Neuronal stem cell (in vitro differentiated cells): ENCODE results near the gene CPLX3.

Source experiments
- DNase-seq: peaks from one replicate; pipeline ENCODE4 v3.0.0-alpha.2; 2013; ENCODE audit warnings: low spot score
- H2AFZ ChIP-seq: one replicate; pipeline ENCODE4 v1.6.1; 2013; ENCODE audit warnings: mild to moderate bottlenecking, low read length, inconsistent platforms
- H2AK5ac ChIP-seq: 2 replicates; pipeline ENCODE4 v1.6.1; 2013; ENCODE audit warnings: low read depth, mild to moderate bottlenecking, inconsistent platforms, low read length, moderate library complexity, mixed read lengths
- H2BK120ac ChIP-seq: 2 replicates; pipeline ENCODE4 v1.6.1; 2013; ENCODE audit warnings: low read depth, mild to moderate bottlenecking, inconsistent platforms, low read length, moderate library complexity, mixed read lengths
- H2BK12ac ChIP-seq: one replicate; pipeline ENCODE4 v1.6.1; 2013; ENCODE audit warnings: low read length, inconsistent platforms
- H2BK15ac ChIP-seq: 2 replicates; pipeline ENCODE4 v1.6.1; 2013; ENCODE audit warnings: mild to moderate bottlenecking, low read length, inconsistent platforms, mixed read lengths
- H2BK5ac ChIP-seq: one replicate; pipeline ENCODE4 v1.6.1; 2013; ENCODE audit warnings: inconsistent platforms, mild to moderate bottlenecking, low read length, moderate library complexity
- H3K14ac ChIP-seq: one replicate; pipeline ENCODE4 v1.6.1; 2013; ENCODE audit warnings: low read length, inconsistent platforms
- H3K18ac ChIP-seq: 2 replicates; pipeline ENCODE4 v1.6.1; 2013; ENCODE audit warnings: low read length, inconsistent platforms
- H3K23ac ChIP-seq: 2 replicates; pipeline ENCODE4 v1.6.1; 2013; ENCODE audit warnings: low read depth, mild to moderate bottlenecking, mixed read lengths, low read length, inconsistent platforms; ENCODE audit not compliant: poor library complexity
- H3K27ac ChIP-seq: replicated peaks from 3 replicates; pipeline ENCODE4 v1.5.1; 2013; ENCODE audit warnings: low read length, inconsistent platforms
- H3K27me3 ChIP-seq, 3 experiments: 2 replicates each; pipeline ENCODE4 v1.6.1; 2013; ENCODE audit warnings: low read length in 3 of 3, mild to moderate bottlenecking in 2 of 3, inconsistent platforms in 1 of 3, low read depth in 1 of 3, mixed read lengths in 1 of 3, moderate library complexity in 1 of 3; ENCODE audit not compliant: control insufficient read depth in 3 of 3, insufficient read depth in 3 of 3
- H3K36me3 ChIP-seq, 2 donors: replicated peaks in 1 of 2; 2 replicates each; pipeline ENCODE4 v1.6.1; 2013; ENCODE audit warnings: low read length in 2 of 2; ENCODE audit not compliant: control insufficient read depth in 2 of 2, insufficient read depth in 2 of 2
- H3K4ac ChIP-seq: 2 replicates; pipeline ENCODE4 v1.6.1; 2013; ENCODE audit warnings: inconsistent platforms, mild to moderate bottlenecking, low read length, moderate library complexity
- H3K4me1 ChIP-seq, 2 donors: 1 replicate in 1 of 2; 2 replicates in 1 of 2; pipeline ENCODE4 v1.6.1; 2013; ENCODE audit warnings: low read length in 2 of 2, low read depth in 1 of 2; ENCODE audit not compliant: control insufficient read depth in 2 of 2, insufficient read depth in 1 of 2
- H3K4me2 ChIP-seq: one replicate; pipeline ENCODE4 v1.6.1; 2013; ENCODE audit warnings: mild to moderate bottlenecking, low read length, inconsistent platforms; ENCODE audit not compliant: insufficient read depth, poor library complexity, severe bottlenecking
- H3K4me3 ChIP-seq, 2 donors: 2 replicates each; pipeline ENCODE4 v1.5.1; 2013; ENCODE audit warnings: low read length in 2 of 2, mild to moderate bottlenecking in 2 of 2, inconsistent platforms in 1 of 2, moderate library complexity in 1 of 2
- H3K79me1 ChIP-seq: one replicate; pipeline ENCODE4 v1.6.1; 2013; ENCODE audit warnings: low read depth, mild to moderate bottlenecking, inconsistent platforms, low read length, moderate library complexity
- H3K9ac ChIP-seq: one replicate; pipeline ENCODE4 v1.6.1; 2013; ENCODE audit warnings: mild to moderate bottlenecking, low read depth, low read length, inconsistent platforms; ENCODE audit not compliant: poor library complexity
- H3K9me3 ChIP-seq, 2 donors: replicated peaks in 1 of 2; 2 replicates each; pipeline versions ENCODE3 to v1.6.1; 2013; ENCODE audit warnings: low read length in 2 of 2, mild to moderate bottlenecking in 2 of 2, inconsistent platforms in 1 of 2, low read depth in 1 of 2, mixed read lengths in 1 of 2, moderate library complexity in 1 of 2; ENCODE audit not compliant: control insufficient read depth in 2 of 2, insufficient read depth in 1 of 2
- H4K8ac ChIP-seq: one replicate; pipeline ENCODE4 v1.6.1; 2013; ENCODE audit warnings: low read depth, mild to moderate bottlenecking, inconsistent platforms, low read length, moderate library complexity
- H4K91ac ChIP-seq: one replicate; pipeline ENCODE4 v1.6.1; 2013; ENCODE audit warnings: low read length, low read depth, mild to moderate bottlenecking, inconsistent platforms; ENCODE audit not compliant: poor library complexity
- WGBS, 2 donors: extraction: QIAGEN DNeasy Blood & Tissue Kit; methylation state at CpG; one replicate each; pipeline ENCODE4 v1.1.7; 2013; ENCODE audit warnings: missing lambda C conversion rate in 2 of 2, mixed read lengths in 1 of 2; ENCODE audit not compliant: insufficient read length in 2 of 2, insufficient replicate concordance in 1 of 2; ENCODE audit errors: extremely low coverage in 2 of 2; 5-methylcytosine and 5-hydroxymethylcytosine counted together

Gene CPLX3

GRCh38 chr15:74817370-74817737 lies 9.1 kb upstream of the CPLX3 start:
- Histone ChIP-seq H3K4me1 (peaks cover 6 to 16% of the 10 kb centered on the region in 2 donors), H3K4ac (no peak overlapping the region), H3K79me1 (no peaks in the 10 kb centered on the region), H2AK5ac (no peak overlapping the region), H3K9me3 (no peaks in the 10 kb centered on the region), H3K14ac (peak overlapping the region; percentile 21), H3K4me3 (no peak overlapping the region), H2BK120ac (no peak overlapping the region), H3K9ac (no peak overlapping the region), H2AFZ (no peak overlapping the region), H3K27me3 (peaks cover 0 to 33% (median 0%) of the 10 kb centered on the region in 3 experiments), H3K23ac (no peak overlapping the region), H3K18ac (peak overlapping the region; percentile 64), H4K8ac (no peak overlapping the region), H3K36me3 (no peaks in the 10 kb centered on the region), H3K27ac (no peak overlapping the region), H3K4me2 (no peak overlapping the region), H2BK15ac (no peak overlapping the region), H4K91ac (no peak overlapping the region), H2BK5ac (no peak overlapping the region), H2BK12ac (no peak overlapping the region)
- DNase-seq: no peak
- no CpG with 5 or more reads among the region's 9 CpGs for WGBS, 2 donors

GRCh38 chr15:74820056-74820455 lies 6.4 kb upstream of the CPLX3 start:
- Histone ChIP-seq H2AFZ (no peak overlapping the region), H3K9ac (no peak overlapping the region), H3K36me3 (no peaks in the 10 kb centered on the region), H3K27ac (no peak overlapping the region), H4K8ac (no peak overlapping the region), H3K4me2 (no peak overlapping the region), H3K23ac (peak overlapping the region; percentile 76), H3K18ac (peak overlapping the region; percentile 49), H3K4ac (no peak overlapping the region), H3K9me3 (no peaks in the 10 kb centered on the region), H2BK15ac (no peak overlapping the region), H3K27me3 (peaks cover 0 to 60% (median 4%) of the 10 kb centered on the region in 3 experiments), H2BK5ac (no peak overlapping the region), H4K91ac (peak overlapping the region; percentile 85), H3K4me1 (peaks cover 6 to 16% of the 10 kb centered on the region in 2 donors), H3K4me3 (no peak overlapping the region), H3K14ac (peak overlapping the region; percentile 49), H2BK12ac (peak overlapping the region; percentile 53), H3K79me1 (no peaks in the 10 kb centered on the region), H2AK5ac (peak overlapping the region; percentile 49), H2BK120ac (no peak overlapping the region)
- WGBS, 2 donors: no CpG with 5 or more reads among the region's 5 CpGs
- DNase-seq: no peak

- no peak overlapping the region for H2AK5ac ChIP-seq
- H4K91ac ChIP-seq: no peak overlapping the region
- H3K23ac ChIP-seq: no peak overlapping the region
- no peaks in the 10 kb centered on the region for H3K36me3 ChIP-seq
- no peak overlapping the region for H3K4me3 ChIP-seq
- no peak for DNase-seq
- no peak overlapping the region for H3K27ac ChIP-seq
- H3K14ac ChIP-seq: no peak overlapping the region
- H3K79me1 ChIP-seq: no peaks in the 10 kb centered on the region
- H3K4me2 ChIP-seq: no peak overlapping the region
- no peak overlapping the region for H2BK15ac ChIP-seq
- peak overlapping the region; percentile 42 for H2AFZ ChIP-seq
- no peak overlapping the region for H2BK5ac ChIP-seq
- H3K9ac ChIP-seq: peak overlapping the region; percentile 56
- H4K8ac ChIP-seq: no peak overlapping the region
- peak overlapping the region; percentile 20 for H3K18ac ChIP-seq
- peaks cover 6 to 18% of the 10 kb centered on the region in 2 donors for H3K4me1 ChIP-seq
- H2BK120ac ChIP-seq: no peak overlapping the region
- no peak overlapping the region for H2BK12ac ChIP-seq
- H3K4ac ChIP-seq: no peak overlapping the region
- H3K9me3 ChIP-seq: no peaks in the 10 kb centered on the region
- H3K27me3 ChIP-seq: peaks cover 0 to 71% (median 14%) of the 10 kb centered on the region in 3 experiments
- WGBS, 2 donors: no CpG with 5 or more reads among the region's 11 CpGs
Observed at GRCh38 chr15:74821091-74821789, 5.2 kb upstream of the CPLX3 start.

GRCh38 chr15:74821790-74822158 lies 4.7 kb upstream of the CPLX3 start:
- whole genome bisulfite sequencing, 2 donors: no CpG with 5 or more reads among the region's 7 CpGs
- Histone ChIP-seq H4K91ac (no peak overlapping the region), H3K4ac (no peak overlapping the region), H2BK12ac (no peak overlapping the region), H3K9ac (no peak overlapping the region), H2BK5ac (no peak overlapping the region), H3K4me3 (no peak overlapping the region), H3K14ac (no peak overlapping the region), H2AK5ac (no peak overlapping the region), H3K4me2 (no peak overlapping the region), H3K23ac (no peak overlapping the region), H3K36me3 (no peaks in the 10 kb centered on the region), H2BK120ac (no peak overlapping the region), H3K27me3 (peaks cover 0 to 75% (median 17%) of the 10 kb centered on the region in 3 experiments), H3K79me1 (no peaks in the 10 kb centered on the region), H3K9me3 (no peaks in the 10 kb centered on the region), H4K8ac (no peak overlapping the region), H3K27ac (no peak overlapping the region), H2AFZ (no peak overlapping the region), H3K4me1 (peaks cover 6 to 19% of the 10 kb centered on the region in 2 donors), H2BK15ac (no peak overlapping the region), H3K18ac (peak overlapping the region; percentile 44)
- no peak for DNase-seq
